Retinal pigment epithelial cell (primary cell): ENCODE measurements around the gene CUL2.

Experiments
- DNase-seq: peaks from one replicate; pipeline ENCODE4 v3.0.0-alpha.2; 2010; ENCODE audit warnings: low read depth
- H3K4me3 ChIP-seq: 2 replicates; pipeline ENCODE4 v1.5.1; 2011; ENCODE audit warnings: mild to moderate bottlenecking, low read length, control low read depth, moderate library complexity
- TF ChIP-seq, protein P1 (sequence below): conservative IDR thresholded peaks from 2 replicates; pipeline ENCODE4 v1.5.1; 2011; ENCODE audit warnings: low read depth, low read length, control low read depth, inconsistent platforms

Gene CUL2

DNA sequence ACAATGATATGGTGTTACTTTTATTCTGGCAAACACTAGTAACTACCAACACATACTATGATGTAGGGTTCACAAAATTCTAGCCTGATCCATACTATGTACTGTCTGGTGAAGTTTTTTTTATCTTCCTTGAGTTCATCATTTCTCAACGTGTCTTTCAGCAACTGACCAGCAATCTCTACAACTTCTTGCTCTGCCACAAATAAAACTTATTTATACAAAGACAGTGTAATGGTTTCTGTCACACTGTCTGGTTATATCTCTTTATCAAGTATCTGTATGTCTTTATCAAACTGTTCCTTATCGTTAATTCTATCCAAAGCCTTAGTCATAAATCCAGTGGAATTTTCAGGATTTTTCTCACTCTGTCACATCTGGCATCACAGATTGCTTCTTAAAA, 69.7 kb downstream of the CUL2 start:
- TF ChIP-seq, protein P1, sequence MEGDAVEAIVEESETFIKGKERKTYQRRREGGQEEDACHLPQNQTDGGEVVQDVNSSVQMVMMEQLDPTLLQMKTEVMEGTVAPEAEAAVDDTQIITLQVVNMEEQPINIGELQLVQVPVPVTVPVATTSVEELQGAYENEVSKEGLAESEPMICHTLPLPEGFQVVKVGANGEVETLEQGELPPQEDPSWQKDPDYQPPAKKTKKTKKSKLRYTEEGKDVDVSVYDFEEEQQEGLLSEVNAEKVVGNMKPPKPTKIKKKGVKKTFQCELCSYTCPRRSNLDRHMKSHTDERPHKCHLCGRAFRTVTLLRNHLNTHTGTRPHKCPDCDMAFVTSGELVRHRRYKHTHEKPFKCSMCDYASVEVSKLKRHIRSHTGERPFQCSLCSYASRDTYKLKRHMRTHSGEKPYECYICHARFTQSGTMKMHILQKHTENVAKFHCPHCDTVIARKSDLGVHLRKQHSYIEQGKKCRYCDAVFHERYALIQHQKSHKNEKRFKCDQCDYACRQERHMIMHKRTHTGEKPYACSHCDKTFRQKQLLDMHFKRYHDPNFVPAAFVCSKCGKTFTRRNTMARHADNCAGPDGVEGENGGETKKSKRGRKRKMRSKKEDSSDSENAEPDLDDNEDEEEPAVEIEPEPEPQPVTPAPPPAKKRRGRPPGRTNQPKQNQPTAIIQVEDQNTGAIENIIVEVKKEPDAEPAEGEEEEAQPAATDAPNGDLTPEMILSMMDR, result no peak

DNA sequence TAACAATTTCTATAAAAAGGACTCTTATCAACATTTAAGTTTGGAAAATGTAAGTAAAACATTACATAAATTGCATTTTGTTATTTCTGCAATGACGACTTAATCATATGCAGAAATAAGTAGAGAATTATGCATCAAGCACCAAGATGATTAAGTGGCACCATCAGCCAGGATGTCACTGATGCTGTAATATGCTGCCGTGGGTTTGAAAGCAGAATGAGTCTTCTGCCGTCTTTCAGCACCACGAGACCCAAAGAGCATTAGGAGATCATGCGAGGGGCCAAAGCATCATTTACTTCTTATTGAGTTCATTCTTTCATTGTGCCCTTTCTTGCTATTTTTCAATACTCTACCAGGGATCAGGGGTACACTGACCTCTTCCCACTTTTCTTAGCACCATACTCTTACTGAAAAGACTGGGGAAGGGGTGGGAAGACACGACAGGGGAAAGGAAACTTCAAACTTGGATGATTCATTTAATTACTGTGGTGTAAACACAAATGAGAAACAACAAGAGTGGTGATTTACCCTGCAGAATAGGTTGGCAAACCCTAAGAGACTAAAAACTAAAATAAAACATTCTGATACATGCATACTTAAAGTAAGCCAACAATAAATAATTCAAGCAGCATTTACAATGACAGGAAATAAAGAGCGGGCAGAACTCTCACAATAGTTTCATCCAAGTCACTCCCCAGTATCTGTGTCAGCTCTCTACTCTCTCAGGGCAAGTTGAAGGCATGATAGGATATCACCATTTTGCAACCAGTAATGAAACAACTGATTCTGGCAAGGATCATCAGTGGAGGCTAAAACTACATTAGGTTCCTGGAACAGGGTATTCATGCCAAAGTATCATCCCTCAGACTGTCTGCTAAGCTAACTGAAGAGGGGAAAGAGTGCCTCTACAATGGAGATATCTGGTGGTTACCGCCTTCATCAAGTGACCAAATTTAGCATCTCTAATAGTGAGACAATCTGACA, 70.8 kb downstream of the CUL2 start:
- DNase-seq, result no peak
- no peak overlapping the region for H3K4me3 ChIP-seq
- TF ChIP-seq, protein P1, result no peak

More for the DNA sequence above, 69.7 kb downstream of the CUL2 start:
- DNase-seq, result no peak
- H3K4me3 ChIP-seq, result no peak overlapping the region

DNA sequence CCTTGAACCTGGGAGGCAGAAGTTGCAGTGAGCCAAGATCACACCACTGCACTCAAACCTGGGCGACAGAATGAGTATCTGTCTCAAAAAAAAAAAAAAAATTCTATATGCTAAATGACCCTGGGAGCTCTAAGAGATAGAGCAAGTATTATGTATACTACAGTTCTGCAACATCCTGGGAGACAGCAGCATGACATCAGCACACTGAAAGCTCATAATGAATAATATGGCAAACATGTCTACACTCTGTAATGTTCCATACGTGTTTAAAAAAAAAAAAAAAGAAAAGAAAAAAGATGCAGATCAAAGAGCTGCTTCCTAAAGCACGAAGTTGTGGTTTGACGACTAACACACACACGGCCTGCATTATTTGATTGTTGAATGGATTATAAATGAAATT, 72.5 kb downstream of the CUL2 start:
- no peak for DNase-seq
- TF ChIP-seq, protein P1, result no peak
- no peak overlapping the region for H3K4me3 ChIP-seq

DNA sequence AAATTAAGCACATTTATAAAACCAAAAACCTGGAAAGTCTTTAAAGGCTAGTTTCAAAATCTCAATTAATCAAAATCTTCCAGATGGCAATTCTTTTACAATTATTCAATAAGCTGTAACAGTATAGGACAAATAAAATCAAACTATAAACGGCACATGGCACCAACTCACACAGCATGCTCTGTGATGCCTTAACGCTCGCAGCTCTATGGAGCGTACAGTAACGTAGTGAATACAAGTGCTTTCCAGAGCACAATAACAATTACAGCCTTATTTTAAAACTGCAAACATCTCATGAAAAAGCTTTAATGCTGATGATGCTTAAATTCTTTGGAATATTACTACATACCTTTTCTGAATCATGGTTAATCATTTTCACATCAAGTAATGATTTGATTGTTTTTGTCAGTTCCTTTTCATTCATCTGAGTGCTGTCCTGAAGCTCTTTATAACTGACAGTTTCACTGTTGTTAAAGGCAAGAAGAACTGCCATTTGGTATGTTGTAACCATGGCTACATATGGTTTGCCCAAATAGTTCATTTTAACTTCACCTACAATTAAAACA, 74.2 kb downstream of the CUL2 start:
- no peak for DNase-seq
- TF ChIP-seq, protein P1, result no peak
- H3K4me3 ChIP-seq, result no peak overlapping the region

DNA sequence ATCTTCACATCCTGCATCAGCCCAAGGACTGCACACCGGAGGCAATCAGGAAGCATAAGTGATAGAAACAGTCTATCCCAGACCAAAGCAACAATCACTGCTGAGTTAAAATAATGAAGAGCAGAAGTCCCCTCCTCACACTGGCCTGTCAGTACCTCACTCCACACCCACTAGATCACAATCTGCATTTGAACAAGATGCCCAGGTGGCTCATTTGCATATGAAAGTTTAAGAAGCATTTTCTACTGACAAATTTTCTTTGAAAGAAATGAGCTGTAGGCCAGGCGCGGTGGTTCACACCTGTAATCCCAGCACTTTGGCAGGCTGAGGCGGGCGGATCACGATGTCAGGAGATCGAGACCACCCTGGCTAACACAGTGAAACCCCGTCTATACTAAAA, 77.4 kb downstream of the CUL2 start:
- TF ChIP-seq, protein P1, result no peak
- no peak for DNase-seq
- H3K4me3 ChIP-seq, result no peak overlapping the region

DNA sequence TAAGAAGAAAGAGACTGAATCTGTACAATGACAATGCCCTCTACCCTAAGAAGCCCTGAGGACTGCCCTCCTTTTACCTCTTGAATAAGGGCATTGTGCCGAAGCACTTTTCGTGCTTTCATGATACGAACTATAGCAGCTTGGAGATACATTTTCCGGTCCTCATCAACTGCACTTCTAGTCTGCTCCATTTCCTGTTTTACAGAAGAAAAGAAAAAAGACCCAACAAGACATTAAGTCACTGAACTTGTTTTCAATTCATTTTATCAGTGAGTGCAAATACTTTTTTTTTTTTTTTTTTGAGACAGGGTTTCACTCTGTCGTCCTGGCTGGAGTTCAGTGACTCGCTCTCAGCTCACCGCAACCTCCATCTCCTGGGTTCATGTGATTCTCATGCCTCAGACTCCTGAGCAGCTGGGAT, 78.4 kb downstream of the CUL2 start:
- DNase-seq, result no peak
- TF ChIP-seq, protein P1, result no peak
- H3K4me3 ChIP-seq, result no peak overlapping the region
